NCI-H1092 (cell line): Measurements from ENCODE around the gene MAL.

Experiments
- DNase-seq: peaks from one replicate; lab custom pipeline; 2025; lab: John Stamatoyannopoulos, UW

MAL gene

DNA sequence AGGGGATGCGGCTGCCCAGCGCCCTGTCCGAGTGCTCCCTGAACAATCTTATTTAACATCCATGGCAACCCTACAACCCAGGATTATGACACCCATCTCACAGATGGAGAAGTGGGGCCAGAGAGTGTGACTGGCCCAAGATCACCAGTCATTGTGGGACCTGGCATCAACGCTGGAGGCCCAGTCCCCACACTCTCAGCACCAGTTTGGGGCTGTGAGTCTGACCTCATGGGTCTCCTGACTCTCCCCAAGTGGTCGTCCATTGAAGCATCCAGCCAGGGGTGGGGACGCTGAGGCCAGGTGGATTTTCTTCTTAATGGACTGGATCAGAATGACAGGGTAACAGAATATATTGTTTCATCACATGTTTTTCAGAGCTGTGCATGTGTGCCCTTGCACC, 24.5 kb downstream of the MAL start:
- DNase-seq: no peak

DNA sequence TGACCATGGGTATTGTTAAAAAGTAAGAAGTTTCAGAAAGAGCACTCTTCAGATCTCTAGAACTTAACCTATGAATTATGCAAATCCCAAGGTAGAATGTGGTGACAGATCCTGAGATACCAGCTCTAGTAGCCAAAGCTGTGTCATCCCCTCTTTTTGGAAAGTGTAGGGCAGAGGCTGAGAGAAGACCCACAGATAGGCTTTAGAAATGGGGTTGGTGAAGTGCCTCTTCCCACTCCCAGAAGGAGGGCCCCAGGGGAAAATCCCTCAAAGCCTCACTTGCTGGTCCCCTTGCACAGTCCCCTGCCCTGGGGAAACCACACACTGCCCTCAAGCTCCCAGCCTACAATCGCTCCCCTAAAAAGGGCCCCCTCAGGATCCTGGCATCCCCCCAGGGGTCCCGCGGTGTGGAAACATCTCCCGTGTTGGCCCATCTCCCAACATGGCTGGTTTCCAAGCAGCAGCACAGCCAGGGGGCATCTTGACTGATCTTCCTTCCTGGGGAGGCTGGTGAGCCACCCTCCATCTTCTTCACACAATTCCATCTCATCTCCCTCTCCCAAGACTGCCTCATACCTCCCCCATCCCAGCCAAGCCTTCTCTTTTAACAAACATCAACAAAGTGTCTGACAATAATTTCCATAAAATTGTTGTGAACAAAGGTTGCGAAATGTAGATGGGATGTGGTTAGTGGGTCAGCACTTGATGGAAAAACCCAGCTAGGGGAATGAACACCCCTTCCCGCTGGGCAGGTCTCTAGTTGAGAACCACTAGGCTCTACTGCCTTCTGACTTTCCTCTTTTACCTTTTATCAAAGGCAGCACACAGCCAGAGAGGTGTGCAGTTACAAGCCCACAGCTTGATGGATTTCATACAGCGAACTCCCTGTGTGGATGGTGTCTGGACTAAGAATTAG, 25.1 kb downstream of the MAL start:
- DNase-seq: no peak

DNA sequence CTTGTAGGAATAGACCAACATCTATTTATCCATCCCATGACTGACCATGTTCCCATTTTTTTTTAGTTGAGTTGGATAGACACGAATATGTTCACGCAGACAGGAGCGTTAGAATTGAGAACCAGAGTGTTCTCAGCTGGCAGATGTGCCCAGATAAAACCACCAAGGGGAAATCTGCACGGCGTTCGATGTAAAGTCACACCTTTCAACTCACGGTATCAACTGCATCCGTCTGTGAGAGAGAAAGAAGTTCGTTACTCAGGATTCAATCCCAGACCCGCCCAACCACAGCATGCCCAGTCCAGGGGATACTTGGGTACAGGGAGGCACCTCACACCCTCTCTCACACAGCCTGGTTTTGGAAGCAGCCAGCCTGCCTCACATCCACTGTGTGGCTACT, 26.1 kb downstream of the MAL start:
- no peak for DNase-seq

DNA sequence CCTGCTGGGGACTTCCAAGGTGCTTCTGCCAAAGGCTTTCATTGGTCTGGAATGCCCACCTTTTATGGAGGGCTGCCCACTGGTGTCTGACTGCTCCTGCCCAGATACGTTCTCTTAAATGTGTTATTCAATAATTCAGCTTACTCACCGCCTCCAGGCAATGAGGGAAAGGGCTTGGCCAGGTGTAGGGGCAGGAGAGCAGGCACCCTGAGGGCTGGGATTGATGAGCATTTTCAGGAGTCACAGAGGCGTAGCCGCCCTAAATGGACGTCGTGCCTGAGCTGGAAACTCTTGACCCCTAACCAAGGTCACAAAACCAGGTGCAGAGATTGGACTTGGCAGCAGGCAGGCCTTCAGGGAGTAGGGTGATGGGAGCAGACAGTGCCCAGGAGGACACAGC, 26.8 kb downstream of the MAL start:
- DNase-seq: no peak

DNA sequence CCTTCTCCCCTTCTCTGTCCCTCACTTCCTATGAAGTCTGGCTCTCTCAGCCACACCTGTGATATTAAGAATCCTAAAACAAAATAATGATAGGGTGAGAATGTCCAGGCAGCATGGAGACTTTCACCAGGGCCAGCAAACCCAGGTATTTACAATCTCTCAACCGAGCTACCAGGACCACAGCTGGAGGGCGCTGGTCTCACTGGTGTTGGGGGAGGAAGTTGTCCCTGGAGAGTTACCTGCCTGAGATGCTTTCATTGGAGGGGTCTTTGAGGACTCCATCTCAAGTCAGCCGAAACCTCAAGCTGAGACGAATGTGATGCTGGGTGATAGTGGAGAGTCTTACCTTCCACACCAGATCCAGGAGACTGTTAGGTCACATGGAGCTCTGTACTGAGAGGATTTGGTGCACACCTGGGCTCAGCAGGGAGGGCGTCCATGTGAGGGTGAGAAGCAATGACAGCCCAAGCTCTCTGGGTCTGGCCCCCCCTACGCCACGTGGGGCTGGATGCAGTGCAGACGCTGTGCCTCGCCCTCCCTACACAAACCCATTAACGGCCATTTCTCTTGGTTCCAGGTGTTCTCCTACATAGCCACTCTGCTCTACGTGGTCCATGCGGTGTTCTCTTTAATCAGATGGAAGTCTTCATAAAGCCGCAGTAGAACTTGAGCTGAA, 27.4 kb downstream of the MAL start:
- no peak for DNase-seq

DNA sequence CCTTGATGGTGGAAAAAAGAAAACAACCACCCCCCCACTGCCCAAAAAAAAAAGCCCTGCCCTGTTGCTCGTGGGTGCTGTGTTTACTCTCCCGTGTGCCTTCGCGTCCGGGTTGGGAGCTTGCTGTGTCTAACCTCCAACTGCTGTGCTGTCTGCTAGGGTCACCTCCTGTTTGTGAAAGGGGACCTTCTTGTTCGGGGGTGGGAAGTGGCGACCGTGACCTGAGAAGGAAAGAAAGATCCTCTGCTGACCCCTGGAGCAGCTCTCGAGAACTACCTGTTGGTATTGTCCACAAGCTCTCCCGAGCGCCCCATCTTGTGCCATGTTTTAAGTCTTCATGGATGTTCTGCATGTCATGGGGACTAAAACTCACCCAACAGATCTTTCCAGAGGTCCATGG, 28.0 kb downstream of the MAL start:
- DNase-seq: no peak

DNA sequence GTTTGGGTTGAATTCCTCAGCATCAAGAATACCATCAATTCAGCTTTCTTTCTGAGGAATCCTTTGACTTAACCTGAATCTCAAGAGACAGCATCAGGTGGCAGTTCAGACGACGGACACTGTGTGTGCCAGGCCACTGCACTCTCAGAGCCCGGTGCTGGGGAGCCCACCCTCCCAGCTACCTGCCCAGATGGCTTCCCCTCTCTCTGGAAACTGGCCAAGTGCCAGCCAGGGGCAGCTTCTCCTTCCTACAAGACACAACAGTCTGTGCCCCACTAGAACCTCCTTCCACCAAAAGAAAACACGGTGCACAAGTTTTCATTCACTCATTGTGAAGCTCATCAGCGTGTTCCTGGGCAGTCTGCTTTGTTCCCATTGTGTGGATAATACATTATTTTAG, 28.5 kb downstream of the MAL start:
- DNase-seq: no peak

DNA sequence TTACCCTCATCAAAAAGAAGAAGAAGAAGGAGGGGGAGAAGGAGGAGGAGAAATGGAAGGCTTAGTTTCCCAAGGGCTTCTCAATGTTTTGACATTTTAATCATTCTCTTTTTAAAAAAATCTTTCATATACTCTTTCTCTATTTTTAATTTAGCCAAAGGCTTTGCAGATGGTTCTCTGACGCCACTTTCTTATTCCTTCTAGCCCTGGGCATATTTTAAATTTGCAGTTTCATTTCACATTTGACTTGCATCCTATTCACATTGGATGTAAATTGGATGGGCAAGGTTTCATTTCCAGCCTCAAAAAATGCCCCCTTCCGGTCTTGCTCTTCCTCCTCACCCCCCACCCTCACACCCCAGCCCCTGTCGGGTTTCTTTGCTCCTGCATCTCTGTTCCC, 29.8 kb downstream of the MAL start:
- DNase-seq: no peak

DNA sequence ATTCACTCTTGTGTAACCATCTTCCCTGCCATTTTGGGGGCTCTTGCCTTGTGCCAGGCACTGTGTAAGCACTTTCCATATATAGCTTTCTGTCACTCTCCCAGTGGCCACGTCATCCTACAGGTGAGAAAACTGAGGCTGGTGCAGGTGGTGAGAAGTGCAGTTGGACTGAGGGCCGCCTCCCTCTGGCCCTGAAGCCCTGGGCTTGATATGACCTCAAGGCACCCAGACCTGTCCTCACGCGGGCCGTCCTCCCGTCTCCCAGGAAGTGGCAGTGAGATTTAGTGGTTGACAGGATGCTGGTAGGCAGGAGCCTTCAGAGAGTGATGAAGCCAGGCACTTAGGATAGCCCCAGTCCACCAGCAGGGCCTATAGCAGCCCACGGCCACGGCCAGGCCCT, 30.5 kb downstream of the MAL start:
- DNase-seq: no peak

DNA sequence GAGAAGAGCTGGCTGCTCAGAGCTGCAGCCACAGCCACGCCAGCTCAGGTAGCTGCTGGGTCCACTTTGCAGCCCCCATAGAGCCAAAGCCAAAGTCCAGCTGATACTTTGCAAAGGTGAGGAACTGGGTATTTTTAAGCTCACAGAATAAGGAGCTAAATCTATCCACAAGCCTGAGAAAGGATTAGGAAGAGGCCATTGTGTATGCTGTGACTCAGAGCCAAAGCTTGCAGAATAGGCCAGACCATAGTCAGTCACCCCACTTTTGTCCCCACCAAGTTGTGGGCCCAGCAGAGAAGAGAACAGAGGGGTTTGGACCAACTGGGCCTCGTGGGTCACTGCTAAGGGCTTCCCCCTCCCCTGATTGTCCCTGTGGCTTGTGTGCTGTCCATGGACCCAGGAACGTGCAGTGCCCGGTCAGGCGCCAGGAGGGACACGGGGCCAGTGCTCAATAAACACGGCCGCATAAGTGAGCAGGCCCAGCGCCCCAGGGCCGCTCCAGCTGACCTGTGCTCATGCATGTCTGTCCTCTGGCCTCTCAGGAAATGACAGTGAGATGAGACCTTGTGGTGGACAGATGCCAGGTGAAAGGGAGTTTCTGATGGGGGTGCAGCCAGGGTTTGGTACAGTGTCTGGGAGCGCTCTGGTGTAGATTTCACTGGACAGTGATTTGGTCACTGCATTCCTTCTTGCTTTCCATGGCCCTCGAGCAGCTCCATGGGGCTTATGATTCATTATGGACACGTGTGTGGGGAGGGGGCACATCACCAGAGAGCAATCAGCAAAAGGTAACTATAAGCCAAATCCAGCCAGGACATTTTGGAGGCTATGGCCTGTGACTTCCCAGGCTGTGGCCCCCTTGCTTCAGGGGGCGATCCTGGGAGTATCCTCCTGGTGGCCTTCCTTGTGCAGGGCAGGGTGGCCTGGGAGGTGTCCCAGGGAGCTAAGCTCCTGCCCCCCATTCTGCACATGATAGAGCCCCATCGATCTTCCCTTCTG, 31.3 kb downstream of the MAL start:
- no peak for DNase-seq

DNA sequence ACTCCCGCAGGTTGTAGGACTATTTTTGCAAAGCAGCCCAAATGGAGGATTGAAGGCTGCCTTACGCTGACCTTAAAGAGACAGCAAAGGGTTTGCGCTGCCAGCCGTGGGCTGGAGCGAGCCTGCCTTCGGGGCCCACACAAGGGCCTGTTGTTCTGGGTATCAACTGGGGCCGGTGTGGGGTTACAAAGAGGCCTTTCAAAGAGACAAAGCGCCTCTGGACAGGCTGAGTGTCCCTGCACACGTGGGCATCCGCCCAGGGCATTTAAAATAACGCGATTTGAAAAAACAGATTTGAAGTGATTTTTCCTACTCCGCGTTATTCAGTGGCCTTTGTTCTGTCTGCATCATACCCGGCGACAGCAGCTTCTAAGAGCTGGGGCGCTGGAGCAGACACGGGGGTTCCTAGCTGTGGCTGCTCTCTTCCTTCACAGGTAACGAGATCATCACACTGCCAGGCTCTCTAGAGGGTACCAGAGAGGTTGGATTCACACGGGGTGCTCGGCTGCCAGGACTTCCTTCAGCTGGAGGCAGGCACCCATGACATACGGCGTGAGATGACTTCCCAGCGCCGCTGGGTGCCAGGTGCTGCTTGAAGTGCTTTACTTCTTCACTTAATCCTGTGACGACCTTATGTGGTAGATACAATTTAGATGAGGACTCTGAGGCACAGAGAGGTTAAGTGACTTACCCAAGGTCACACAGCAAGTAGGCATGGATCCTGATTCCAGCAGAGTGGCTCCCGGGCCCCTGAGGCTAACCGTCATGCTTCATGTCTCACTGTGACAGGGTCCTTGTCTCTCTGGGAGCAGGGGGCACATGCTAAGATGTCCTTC, 32.2 kb downstream of the MAL start:
- DNase-seq: no peak

DNA sequence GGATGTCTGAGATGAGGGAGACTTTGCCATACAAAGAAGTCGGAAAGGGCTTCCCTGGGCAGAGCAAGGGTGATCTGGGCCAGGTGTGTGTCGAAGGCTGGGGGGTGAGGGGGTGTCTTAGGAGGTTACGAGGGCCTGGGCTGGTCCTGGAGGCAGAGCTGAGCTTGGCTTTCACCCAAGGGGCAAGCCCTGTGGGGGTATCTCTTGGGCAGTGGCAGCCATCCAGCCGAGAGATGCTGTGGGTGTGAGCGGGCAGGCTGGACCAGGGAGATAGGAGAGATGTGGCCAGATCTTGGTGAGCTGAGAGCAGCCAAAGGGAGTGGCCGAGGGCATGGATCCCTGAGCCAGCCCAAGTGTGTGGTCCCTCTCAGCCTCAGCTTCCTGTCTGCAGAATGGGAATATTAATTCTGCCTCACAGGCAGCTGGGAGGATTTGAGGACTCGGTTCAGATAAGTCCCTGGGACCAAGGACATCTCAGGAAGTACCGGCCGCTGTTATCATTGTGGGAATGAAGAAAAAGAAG, 33.0 kb downstream of the MAL start:
- DNase-seq: no peak

DNA sequence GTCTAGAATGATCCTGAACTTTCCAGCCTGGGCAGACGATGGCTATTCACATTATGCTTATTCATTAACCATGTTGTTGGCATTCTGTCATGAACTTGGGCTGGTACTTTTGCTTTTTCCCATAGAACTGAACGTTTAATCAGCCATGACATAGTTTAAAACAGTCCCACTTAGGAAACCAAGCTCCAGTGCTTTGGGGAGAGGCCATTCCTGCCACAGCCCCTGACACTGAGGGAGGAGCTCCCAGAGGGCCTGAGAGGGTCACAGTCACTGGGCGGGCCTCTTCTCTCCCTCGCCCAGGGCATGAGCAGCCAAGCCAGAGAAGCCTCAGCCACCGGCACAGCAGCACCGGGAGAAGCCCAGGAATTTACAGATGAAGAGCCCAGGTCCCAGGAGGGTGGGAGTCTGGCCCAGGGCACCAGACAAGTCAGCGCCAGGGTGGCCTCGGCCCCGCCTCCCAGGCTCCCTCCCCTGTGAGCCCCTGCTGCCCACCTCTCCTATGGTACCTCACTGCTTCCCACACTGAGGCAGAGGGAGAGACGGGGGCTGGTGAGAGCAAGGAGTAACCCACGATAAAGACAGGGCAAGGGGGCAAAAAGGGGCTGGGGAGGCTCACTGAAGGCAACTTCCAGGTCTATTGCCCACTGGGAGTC, 33.6 kb downstream of the MAL start:
- DNase-seq: no peak

DNA sequence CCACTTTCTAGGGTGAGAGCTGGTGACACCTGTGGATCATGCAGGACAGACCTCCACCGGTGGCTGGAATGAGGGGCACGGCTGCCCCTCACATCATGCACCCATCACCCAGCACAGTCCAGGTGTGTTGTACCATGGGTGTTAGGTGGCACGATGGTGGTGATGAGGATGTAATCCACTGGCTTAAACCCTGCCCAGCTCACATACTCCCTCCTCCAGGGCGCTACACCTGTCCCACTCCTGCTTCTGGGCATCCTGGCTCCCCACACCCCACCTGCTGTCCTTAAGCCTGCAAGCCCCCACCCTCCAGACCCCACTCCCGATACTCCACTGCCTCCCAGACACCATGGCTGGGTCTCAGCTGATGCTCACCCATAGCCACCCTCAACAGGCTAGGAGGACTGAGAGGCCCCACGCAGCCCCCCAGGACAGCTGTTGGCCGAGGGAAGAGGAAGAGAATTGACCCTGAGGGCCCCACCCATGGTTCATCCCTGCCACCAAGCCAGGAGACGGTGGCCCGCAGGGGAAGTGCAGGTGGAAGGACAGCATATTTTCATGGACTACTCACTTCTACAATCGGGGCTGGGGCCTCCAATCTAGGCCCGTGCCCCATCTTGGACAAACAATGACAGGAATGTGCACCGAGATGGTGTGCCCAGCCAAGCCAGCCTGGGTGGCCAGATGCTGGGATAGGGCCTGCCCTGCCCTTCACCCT, 34.3 kb downstream of the MAL start:
- no peak for DNase-seq

DNA sequence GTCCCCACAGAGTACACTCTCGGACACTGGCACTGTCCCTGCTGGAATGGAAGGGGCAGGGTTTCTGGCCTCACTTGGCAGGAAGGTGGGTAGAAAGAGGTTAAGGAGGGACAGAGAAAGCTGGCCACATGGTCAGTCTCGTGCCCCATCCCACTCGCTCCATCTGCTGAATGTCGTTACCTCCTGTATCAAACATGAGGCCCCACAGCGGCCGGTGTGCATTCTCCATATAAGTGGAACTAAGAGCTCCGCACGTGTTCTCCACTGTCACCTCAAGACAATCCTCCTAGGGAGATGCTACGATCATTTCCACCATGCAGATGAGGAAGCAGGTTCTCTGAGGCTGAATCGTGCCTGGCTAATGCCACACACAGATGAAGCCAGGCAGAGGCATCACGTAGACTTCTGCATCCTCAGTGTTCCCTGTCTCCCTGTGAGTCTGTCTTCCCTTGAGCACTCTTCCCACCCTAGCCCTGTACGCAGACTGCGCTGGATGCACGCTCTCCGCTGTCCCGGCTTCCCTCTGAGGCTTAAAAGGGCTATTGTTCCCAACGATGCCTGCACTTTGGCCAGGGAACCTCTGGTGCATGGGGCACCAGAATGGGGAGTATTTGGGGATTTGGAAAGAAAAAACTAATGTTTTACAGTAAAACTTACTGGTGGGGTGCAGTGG, 35.1 kb downstream of the MAL start:
- no peak for DNase-seq

DNA sequence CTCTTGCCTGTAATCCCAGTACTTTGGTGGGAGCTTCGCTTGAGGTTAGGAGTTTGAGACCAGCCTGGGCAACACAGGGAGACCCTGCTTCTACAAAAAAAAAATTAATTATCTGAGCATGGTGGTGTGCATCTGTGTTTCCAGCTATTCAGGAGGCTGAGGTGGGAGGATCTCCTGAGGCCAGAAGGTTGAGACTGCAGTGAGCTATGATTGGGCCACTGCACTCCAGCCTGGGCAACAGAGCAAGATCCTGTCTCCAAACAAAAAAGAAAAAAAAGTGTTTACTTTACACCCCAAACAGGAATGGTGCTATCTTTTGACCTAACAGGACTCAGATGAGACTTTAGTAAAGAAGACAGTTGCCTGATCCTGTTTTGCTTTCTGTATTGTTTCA, 35.6 kb downstream of the MAL start:
- no peak for DNase-seq

DNA sequence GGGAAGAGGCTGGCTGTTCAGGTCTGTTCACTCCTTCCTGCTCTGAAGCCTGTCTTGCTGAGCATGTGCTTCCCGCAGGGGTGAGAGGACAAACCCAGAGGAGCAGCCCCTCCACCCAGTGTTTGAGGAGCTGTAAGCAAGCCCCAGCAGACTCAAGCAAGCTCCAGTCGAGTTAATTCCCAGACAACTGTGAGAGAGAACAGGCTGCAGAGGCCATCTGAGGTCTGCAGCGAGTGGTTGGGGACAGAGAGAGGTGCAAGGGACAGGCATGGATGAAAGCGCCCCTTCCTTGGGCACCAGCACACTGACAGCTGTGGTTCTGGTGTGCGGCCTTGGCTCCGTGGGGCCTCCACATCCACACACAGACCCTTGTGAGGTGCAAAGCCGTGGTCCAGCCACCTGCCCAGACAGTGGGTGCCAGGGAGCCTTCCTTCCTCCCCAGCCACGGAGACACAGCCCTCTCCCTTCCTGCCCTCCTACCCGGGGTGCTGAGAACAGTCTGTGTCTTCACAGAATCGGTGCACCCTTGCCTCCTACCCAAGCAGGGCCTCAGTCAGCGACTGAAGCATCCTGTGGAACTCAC, 36.2 kb downstream of the MAL start:
- DNase-seq: no peak

DNA sequence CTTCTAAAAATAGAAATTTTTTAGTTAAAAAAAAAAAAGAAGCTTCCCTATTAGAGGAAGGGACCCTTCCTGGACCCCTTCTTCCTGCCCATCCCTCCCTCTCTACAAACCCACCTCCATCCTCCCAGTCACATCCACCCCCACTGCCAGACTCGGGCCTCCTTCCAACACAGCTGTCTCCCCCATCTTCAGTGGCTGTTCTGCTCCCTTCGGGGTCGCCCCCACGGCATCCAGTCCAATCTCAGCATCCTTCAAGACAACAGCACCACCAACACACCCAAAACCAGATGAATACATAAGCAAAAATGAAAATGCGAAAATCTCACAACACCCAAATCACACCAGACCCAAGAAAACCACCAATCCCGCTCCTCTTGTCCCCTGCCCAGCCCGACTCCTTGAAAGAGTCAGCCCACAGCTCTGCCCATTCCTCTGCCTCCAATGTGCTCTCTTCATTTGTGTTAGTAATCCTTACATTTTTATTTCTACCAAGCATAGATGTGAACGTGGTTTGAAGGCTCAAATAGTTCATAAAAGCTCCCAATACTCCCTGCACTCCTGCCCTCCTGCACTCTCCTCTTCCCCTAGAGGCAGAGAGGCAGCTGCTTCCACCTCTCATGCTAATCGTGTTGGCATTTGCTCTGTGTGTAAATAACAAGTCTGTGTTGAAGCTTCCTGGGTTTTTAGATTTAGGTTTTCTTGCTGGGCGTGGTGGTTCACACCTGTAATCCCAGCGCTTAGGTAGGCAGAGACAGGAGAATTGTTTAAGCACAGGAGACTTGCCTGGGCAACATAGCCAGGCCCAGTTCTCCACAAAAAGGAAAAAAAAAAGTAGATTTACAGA, 37.0 kb downstream of the MAL start:
- DNase-seq: no peak
